Parathyroid adenoma (tissue), 2 donors: ENCODE data around the gene MAP2.

Experiments
- H2AFZ ChIP-seq: fragments of 300-600 bp; sonication (generic); one replicate; pipeline ENCODE4 v1.7.0; 2017; ENCODE audit warnings: antibody characterized with exemption, mild to moderate bottlenecking
- H3K27ac ChIP-seq: fragments of 300-600 bp; sonication (generic); one replicate; pipeline ENCODE4 v1.7.0; 2017
- H3K27me3 ChIP-seq: fragments of 300-600 bp; sonication (generic); one replicate; pipeline ENCODE4 v1.7.0; 2017; ENCODE audit warnings: low read length; ENCODE audit not compliant: control insufficient read depth, insufficient read depth
- H3K36me3 ChIP-seq: fragments of 300-600 bp; sonication (generic); one replicate; pipeline ENCODE4 v1.7.0; 2017; ENCODE audit warnings: low read length; ENCODE audit not compliant: control insufficient read depth, insufficient read depth
- H3K4me1 ChIP-seq: fragments of 300-600 bp; sonication (generic); one replicate; pipeline ENCODE4 v1.7.0; 2017; ENCODE audit warnings: control low read depth
- H3K4me2 ChIP-seq: fragments of 300-600 bp; sonication (generic); one replicate; pipeline ENCODE4 v1.7.0; 2017; ENCODE audit warnings: low read length
- H3K4me3 ChIP-seq: fragments of 300-600 bp; sonication (generic); one replicate; pipeline ENCODE4 v1.7.0; 2017; ENCODE audit warnings: low read depth, low read length
- H3K79me2 ChIP-seq: fragments of 300-600 bp; sonication (generic); one replicate; pipeline ENCODE4 v1.7.0; 2017; ENCODE audit warnings: control low read depth
- H3K9ac ChIP-seq: fragments of 300-600 bp; sonication (generic); one replicate; pipeline ENCODE4 v1.7.0; 2017; ENCODE audit warnings: mild to moderate bottlenecking
- H3K9me3 ChIP-seq: fragments of 300-600 bp; sonication (generic); one replicate; pipeline ENCODE4 v1.7.0; 2017; ENCODE audit warnings: low read length; ENCODE audit not compliant: control insufficient read depth
- CTCF ChIP-seq: fragments of 300-600 bp; sonication (generic); IDR thresholded peaks from one replicate; pipeline ENCODE4 v1.7.0; 2017; ENCODE audit warnings: antibody characterized with exemption, mild to moderate bottlenecking
- donor health status: primary hyperparathyroidism.

Gene MAP2

GRCh38 chr2:209456489-209456888 lies 32.6 kb downstream of the MAP2 start:
- Histone ChIP-seq H3K4me3 (no peak overlapping the region), H3K4me2 (no peak overlapping the region), H3K9ac (no peak overlapping the region), H3K79me2 (no peaks in the 10 kb centered on the region), H3K27me3 (no peaks in the 10 kb centered on the region), H2AFZ (no peak overlapping the region), H3K4me1 (no peaks in the 10 kb centered on the region), H3K9me3 (no peaks in the 10 kb centered on the region), H3K27ac (no peak overlapping the region), H3K36me3 (no peaks in the 10 kb centered on the region)
- no peak for TF ChIP-seq CTCF

- Histone ChIP-seq H3K27ac (no peak overlapping the region), H3K9me3 (no peaks in the 10 kb centered on the region), H3K36me3 (no peaks in the 10 kb centered on the region), H3K9ac (no peak overlapping the region), H3K27me3 (no peaks in the 10 kb centered on the region), H3K79me2 (no peaks in the 10 kb centered on the region), H3K4me2 (no peak overlapping the region), H3K4me1 (no peaks in the 10 kb centered on the region), H3K4me3 (no peak overlapping the region), H2AFZ (no peak overlapping the region)
- no peak for TF ChIP-seq CTCF
Observed at GRCh38 chr2:209458008-209458979, 34.4 kb downstream of the MAP2 start.

GRCh38 chr2:209459359-209459758 lies 35.5 kb downstream of the MAP2 start:
- Histone ChIP-seq H3K9me3 (no peaks in the 10 kb centered on the region), H2AFZ (no peak overlapping the region), H3K79me2 (no peaks in the 10 kb centered on the region), H3K27ac (no peak overlapping the region), H3K4me1 (no peaks in the 10 kb centered on the region), H3K27me3 (no peaks in the 10 kb centered on the region), H3K4me3 (no peak overlapping the region), H3K36me3 (no peaks in the 10 kb centered on the region), H3K9ac (no peak overlapping the region), H3K4me2 (no peak overlapping the region)
- no peak for TF ChIP-seq CTCF

GRCh38 chr2:209460151-209460761 lies 36.4 kb downstream of the MAP2 start:
- H3K36me3 ChIP-seq = no peaks in the 10 kb centered on the region
- no peaks in the 10 kb centered on the region for H3K4me1 ChIP-seq
- no peak overlapping the region for H3K27ac ChIP-seq
- no peak for TF ChIP-seq CTCF
- H3K9me3 ChIP-seq = no peaks in the 10 kb centered on the region
- H3K4me3 ChIP-seq = no peak overlapping the region
- H3K9ac ChIP-seq = no peak overlapping the region
- H3K27me3 ChIP-seq = no peaks in the 10 kb centered on the region
- no peaks in the 10 kb centered on the region for H3K79me2 ChIP-seq
- H2AFZ ChIP-seq = no peak overlapping the region
- no peak overlapping the region for H3K4me2 ChIP-seq
